ENCODE data around the gene CDYL.
"Not testable (repeated sequence)": the region's sequence is repeated elsewhere in the genome, so short reads cannot be mapped to it uniquely, and the experiment has no call there.

CDYL gene

GRCh38 chr6:4987432-4987831 is 211.2 kb downstream of the CDYL start:
- no peak for DNase-seq (ENCODE audit: low read depth in 1 of 2, low spot score in 1 of 2)

- no peak for DNase-seq (ENCODE audit: low read depth in 1 of 2, low spot score in 1 of 2)
Observed at GRCh38 chr6:4994741-4995140, 218.5 kb downstream of the CDYL start.

- DNase-seq (ENCODE audit: low read depth in 1 of 2, low spot score in 1 of 2), result no peak
Observed at GRCh38 chr6:4997862-4998261, 221.7 kb downstream of the CDYL start.

- no peak for DNase-seq (ENCODE audit: low read depth in 1 of 2, low spot score in 1 of 2)
Observed at GRCh38 chr6:4999586-4999985, 223.4 kb downstream of the CDYL start.

- DNase-seq (ENCODE audit: low read depth in 1 of 2, low spot score in 1 of 2), result peak; percentile 98
Observed at GRCh38 chr6:5003604-5004372, 227.6 kb downstream of the CDYL start, which contains the start of gene RPP40. Gene RPP40, minus strand, starts transcription at chr6:5004037. Its CDS starts 35 bp downstream, at chr6:5004002.

- no peak for DNase-seq (ENCODE audit: low read depth in 1 of 2, low spot score in 1 of 2)
Observed at GRCh38 chr6:5004373-5005037, 228.3 kb downstream of the CDYL start.

- not testable (repeated sequence) for DNase-seq (ENCODE audit: low read depth in 1 of 2, low spot score in 1 of 2)
Observed at GRCh38 chr6:5005038-5005433, 228.8 kb downstream of the CDYL start.

Measured in activated CD4-positive, alpha-beta T cell treated with anti-CD3 and anti-CD28 coated beads, Interleukin-2, amount 50 U/mL, for 24 hours (primary cell).